Astrocyte of the spinal cord (primary cell): ENCODE measurements around the gene GNG7.

Experiments used
- DNase-seq: peaks from one replicate; pipeline ENCODE4 v3.0.0; 2011; ENCODE audit warnings: low read depth, low spot score
- H3K4me3 ChIP-seq: 2 replicates; pipeline ENCODE4 v1.5.1; 2011; ENCODE audit warnings: low read depth, mild to moderate bottlenecking, low read length, moderate library complexity
- CTCF ChIP-seq: IDR thresholded peaks from 2 replicates; pipeline ENCODE4 v1.5.1; 2012; ENCODE audit warnings: low read depth, mild to moderate bottlenecking, low read length, inconsistent platforms
- in situ Hi-C: cut with HindIII; loops from 2 replicates; pipeline ENCODE4 v1.10.0; 2017; ENCODE audit warnings: low sequenced_read_pairs

GNG7 gene

GRCh38 chr19:2634228-2634951 lies 68.1 kb downstream of the GNG7 start:
- H3K4me3 ChIP-seq = no peak overlapping the region
- in situ Hi-C loops = no loop called here
- no peak for TF ChIP-seq CTCF
- DNase-seq = no peak

GRCh38 chr19:2633693-2634075 lies 68.8 kb downstream of the GNG7 start:
- in situ Hi-C loops = no loop called here
- DNase-seq = no peak
- H3K4me3 ChIP-seq = no peak overlapping the region
- no peak for TF ChIP-seq CTCF

GRCh38 chr19:2631213-2631821 lies 71.2 kb downstream of the GNG7 start:
- in situ Hi-C loops = no loop called here
- H3K4me3 ChIP-seq = no peak overlapping the region
- no peak for TF ChIP-seq CTCF
- peak; percentile 39 for DNase-seq

- no peak for DNase-seq
- no peak for TF ChIP-seq CTCF
- in situ Hi-C loops = no loop called here
- H3K4me3 ChIP-seq = no peak overlapping the region
These were observed 72.0 kb downstream of the GNG7 start for GRCh38 chr19:2630352-2631001.

- in situ Hi-C loops = no loop called here
- H3K4me3 ChIP-seq = no peak overlapping the region
- no peak for DNase-seq
- no peak for TF ChIP-seq CTCF
These were observed 72.8 kb downstream of the GNG7 start for GRCh38 chr19:2629491-2630351.

GRCh38 chr19:2628597-2628996 lies 73.9 kb downstream of the GNG7 start:
- no peak for DNase-seq
- in situ Hi-C loops = no loop called here
- no peak for TF ChIP-seq CTCF
- H3K4me3 ChIP-seq = no peak overlapping the region
